CD4-positive, CD25-positive, alpha-beta regulatory T cell (primary cell): ENCODE results near the gene GINS1. TPM values are rescaled to one million over a fixed set of nuclear protein-coding genes. Genes with fewer than 3 reads are reported as not detected.
A peak's percentile ranks its signal among the peaks of the same experiment; 100 is the strongest.

Experiments
- ATAC-seq, 2 donors: fragments of 150-1000 bp; cut with Tn5 transposase; one replicate each; pipeline ENCODE4 v1.10.0; 2021; ENCODE audit warnings: low read depth in 2 of 2, moderate number of reproducible peaks in 2 of 2, moderate library complexity in 1 of 2
- DNase-seq, 3 donors: peaks; one replicate each; pipeline versions ENCODE4 v3.0.0 to v3.0.0-alpha.2; 2012 to 2022; ENCODE audit warnings: mixed read lengths in 1 of 3
- H3K27ac ChIP-seq: one replicate; pipeline ENCODE4 v1.7.0; 2013; ENCODE audit warnings: mild to moderate bottlenecking, low read length; ENCODE audit not compliant: insufficient read depth, poor library complexity, severe bottlenecking
- H3K27me3 ChIP-seq: one replicate; pipeline ENCODE4 v1.7.0; 2013; ENCODE audit warnings: low read length; ENCODE audit not compliant: control insufficient read depth, insufficient read depth
- H3K36me3 ChIP-seq: one replicate; pipeline ENCODE4 v1.7.0; 2013; ENCODE audit warnings: mild to moderate bottlenecking, low read length, moderate library complexity; ENCODE audit not compliant: control insufficient read depth, insufficient read depth
- H3K4me1 ChIP-seq: 2 replicates; pipeline ENCODE4 v1.7.0; 2013; ENCODE audit warnings: mild to moderate bottlenecking, low read length; ENCODE audit not compliant: insufficient read depth, control insufficient read depth, poor library complexity, severe bottlenecking
- H3K4me3 ChIP-seq: one replicate; pipeline ENCODE4 v1.7.0; 2013; ENCODE audit warnings: low read depth, mild to moderate bottlenecking, low read length, moderate library complexity
- H3K9me3 ChIP-seq, 2 experiments: 1 replicate in 1 of 2; 2 replicates in 1 of 2; pipeline ENCODE4 v1.7.0; 2013; ENCODE audit warnings: low read length in 2 of 2, mild to moderate bottlenecking in 1 of 2, moderate library complexity in 1 of 2; ENCODE audit not compliant: control insufficient read depth in 2 of 2
- H3K27ac Mint-ChIP-seq, 3 donors: one replicate each; pipeline ENCODE4 v1.8.0; 2020 to 2022; ENCODE audit warnings: mild to moderate bottlenecking in 3 of 3, mixed read lengths in 3 of 3, moderate library complexity in 2 of 3
- H3K27me3 Mint-ChIP-seq: one replicate; pipeline ENCODE4 v1.8.0; 2022; ENCODE audit warnings: mild to moderate bottlenecking, mixed read lengths
- H3K36me3 Mint-ChIP-seq: one replicate; pipeline ENCODE4 v1.8.0; 2020; ENCODE audit warnings: mixed read lengths
- H3K4me1 Mint-ChIP-seq, 4 donors: one replicate each; pipeline ENCODE4 v1.8.0; 2020 to 2022; ENCODE audit warnings: mixed read lengths in 4 of 4, mild to moderate bottlenecking in 1 of 4
- H3K4me3 Mint-ChIP-seq, 4 donors: one replicate each; pipeline ENCODE4 v1.8.0; 2020 to 2022; ENCODE audit warnings: mild to moderate bottlenecking in 4 of 4, mixed read lengths in 4 of 4, moderate library complexity in 3 of 4
- H3K9me3 Mint-ChIP-seq, 7 donors: one replicate each; pipeline ENCODE4 v1.8.0; 2020 to 2022; ENCODE audit warnings: mixed read lengths in 7 of 7, mild to moderate bottlenecking in 3 of 7, moderate library complexity in 2 of 7
- polyA plus RNA-seq, 4 donors: library from polyadenylated mRNA; unstranded; fragments of 300-500 nt; fragmentation: Illumina TruSeq; gene quantifications; one replicate each; pipeline ENCODE4 v1.2.3, GENCODE V29; 2021
- total RNA-seq: library from RNA; stranded (reverse); gene quantifications from one replicate; pipeline ENCODE4 v1.2.3, GENCODE V29; 2022

The GINS1 gene
- total and polyA plus RNA-seq, 5 donors from 2014 or later = 0.54 to 1.8 (median 1.0) TPM

- peaks cover 9% of the 10 kb centered on the region for H3K4me1 ChIP-seq
- H3K4me3 Mint-ChIP-seq = no peak overlapping the region
- no peaks in the 10 kb centered on the region for H3K27me3 ChIP-seq
- peaks cover 0 to 23% (median 6%) of the 10 kb centered on the region in 4 donors for H3K4me1 Mint-ChIP-seq
- H3K4me3 ChIP-seq = no peak overlapping the region
- ATAC-seq (no peak), DNase-seq (no peak)
- no peaks in the 10 kb centered on the region for H3K36me3 ChIP-seq
- H3K9me3 Mint-ChIP-seq = no peaks in the 10 kb centered on the region
- no peaks in the 10 kb centered on the region for H3K36me3 Mint-ChIP-seq
- H3K27me3 Mint-ChIP-seq = peaks cover 4% of the 10 kb centered on the region
- no peak overlapping the region for H3K27ac Mint-ChIP-seq
- H3K9me3 ChIP-seq = no peaks in the 10 kb centered on the region
- no peak overlapping the region for H3K27ac ChIP-seq
Measured at GRCh38 chr20:25483431-25484132, 76.1 kb downstream of the GINS1 start.

GRCh38 chr20:25484224-25484846 lies 76.9 kb downstream of the GINS1 start:
- peaks cover 0 to 23% (median 6%) of the 10 kb centered on the region in 4 donors for H3K4me1 Mint-ChIP-seq
- DNase-seq = no peak
- no peak for ATAC-seq
- no peaks in the 10 kb centered on the region for H3K9me3 Mint-ChIP-seq
- Histone ChIP-seq H3K4me1 (peaks cover 9% of the 10 kb centered on the region), H3K27ac (no peak overlapping the region), H3K9me3 (no peaks in the 10 kb centered on the region), H3K4me3 (no peak overlapping the region), H3K27me3 (no peaks in the 10 kb centered on the region), H3K36me3 (no peaks in the 10 kb centered on the region)
- peak overlapping the region in 1 of 3 donors; percentile 7 for H3K27ac Mint-ChIP-seq
- no peaks in the 10 kb centered on the region for H3K36me3 Mint-ChIP-seq
- H3K4me3 Mint-ChIP-seq = peak overlapping the region in 1 of 4 donors; percentile 41
- peaks cover 4% of the 10 kb centered on the region for H3K27me3 Mint-ChIP-seq

GRCh38 chr20:25484911-25485511 lies 77.5 kb downstream of the GINS1 start:
- Mint-ChIP-seq H3K4me3 (peak overlapping the region in 1 of 4 donors; percentile 41), H3K36me3 (no peaks in the 10 kb centered on the region), H3K27me3 (peaks cover 4% of the 10 kb centered on the region), H3K9me3 (no peaks in the 10 kb centered on the region), H3K4me1 (peaks cover 0 to 23% (median 6%) of the 10 kb centered on the region in 4 donors), H3K27ac (peak overlapping the region in 2 of 3 donors; percentile 7 to 17)
- Histone ChIP-seq H3K9me3 (no peaks in the 10 kb centered on the region), H3K27ac (no peak overlapping the region), H3K36me3 (no peaks in the 10 kb centered on the region), H3K4me3 (no peak overlapping the region), H3K4me1 (peaks cover 9% of the 10 kb centered on the region), H3K27me3 (no peaks in the 10 kb centered on the region)
- no peak for ATAC-seq
- peak in 1 of 3 donors; percentile 13 for DNase-seq

GRCh38 chr20:25485872-25486271 lies 78.4 kb downstream of the GINS1 start:
- H3K27ac ChIP-seq = no peak overlapping the region
- no peaks in the 10 kb centered on the region for H3K36me3 ChIP-seq
- peaks cover 4% of the 10 kb centered on the region for H3K27me3 Mint-ChIP-seq
- no peaks in the 10 kb centered on the region for H3K9me3 ChIP-seq
- no peak overlapping the region for H3K4me3 Mint-ChIP-seq
- H3K4me1 ChIP-seq = peaks cover 9% of the 10 kb centered on the region
- H3K4me1 Mint-ChIP-seq = peaks cover 0 to 23% (median 6%) of the 10 kb centered on the region in 4 donors
- H3K36me3 Mint-ChIP-seq = no peaks in the 10 kb centered on the region
- H3K27me3 ChIP-seq = no peaks in the 10 kb centered on the region
- no peak overlapping the region for H3K27ac Mint-ChIP-seq
- no peak overlapping the region for H3K4me3 ChIP-seq
- H3K9me3 Mint-ChIP-seq = no peaks in the 10 kb centered on the region
- no peak for DNase-seq
- ATAC-seq = no peak

- Mint-ChIP-seq H3K4me1 (peaks cover 0 to 23% (median 6%) of the 10 kb centered on the region in 4 donors), H3K9me3 (no peaks in the 10 kb centered on the region), H3K4me3 (no peak overlapping the region), H3K27ac (no peak overlapping the region), H3K36me3 (no peaks in the 10 kb centered on the region), H3K27me3 (peaks cover 4% of the 10 kb centered on the region)
- Histone ChIP-seq H3K4me1 (peaks cover 9% of the 10 kb centered on the region), H3K36me3 (no peaks in the 10 kb centered on the region), H3K27ac (no peak overlapping the region), H3K4me3 (no peak overlapping the region), H3K9me3 (no peaks in the 10 kb centered on the region), H3K27me3 (no peaks in the 10 kb centered on the region)
- DNase-seq (no peak), ATAC-seq (no peak)
Measured at GRCh38 chr20:25486377-25486776, 78.9 kb downstream of the GINS1 start.

- no peaks in the 10 kb centered on the region for H3K9me3 ChIP-seq
- H3K36me3 ChIP-seq = no peaks in the 10 kb centered on the region
- Mint-ChIP-seq H3K9me3 (no peaks in the 10 kb centered on the region), H3K4me3 (no peak overlapping the region), H3K36me3 (no peaks in the 10 kb centered on the region), H3K27ac (no peak overlapping the region), H3K4me1 (peaks cover 0 to 23% (median 6%) of the 10 kb centered on the region in 4 donors), H3K27me3 (peaks cover 4% of the 10 kb centered on the region)
- H3K4me1 ChIP-seq = peaks cover 9% of the 10 kb centered on the region
- no peaks in the 10 kb centered on the region for H3K27me3 ChIP-seq
- no peak for DNase-seq
- H3K27ac ChIP-seq = no peak overlapping the region
- ATAC-seq = no peak
- no peak overlapping the region for H3K4me3 ChIP-seq
Measured at GRCh38 chr20:25487306-25487705, 79.8 kb downstream of the GINS1 start.

GRCh38 chr20:25487975-25488374 lies 80.5 kb downstream of the GINS1 start:
- Mint-ChIP-seq H3K27ac (no peak overlapping the region), H3K36me3 (no peaks in the 10 kb centered on the region)

More at GRCh38 chr20:25487975-25488374, 80.5 kb downstream of the GINS1 start:
- H3K27me3 Mint-ChIP-seq = peaks cover 4% of the 10 kb centered on the region
- Histone ChIP-seq H3K27me3 (no peaks in the 10 kb centered on the region), H3K36me3 (no peaks in the 10 kb centered on the region), H3K27ac (no peak overlapping the region), H3K4me3 (no peak overlapping the region), H3K4me1 (peaks cover 9% of the 10 kb centered on the region), H3K9me3 (no peaks in the 10 kb centered on the region)
- no peaks in the 10 kb centered on the region for H3K9me3 Mint-ChIP-seq
- no peak for ATAC-seq
- peaks cover 0 to 23% (median 6%) of the 10 kb centered on the region in 4 donors for H3K4me1 Mint-ChIP-seq
- DNase-seq = no peak
- no peak overlapping the region for H3K4me3 Mint-ChIP-seq
